Measurements from ENCODE around the gene INHBE.
"Not testable (repeated sequence)": the region's sequence is repeated elsewhere in the genome, so short reads cannot be mapped to it uniquely, and the experiment has no call there.

The INHBE gene

DNA sequence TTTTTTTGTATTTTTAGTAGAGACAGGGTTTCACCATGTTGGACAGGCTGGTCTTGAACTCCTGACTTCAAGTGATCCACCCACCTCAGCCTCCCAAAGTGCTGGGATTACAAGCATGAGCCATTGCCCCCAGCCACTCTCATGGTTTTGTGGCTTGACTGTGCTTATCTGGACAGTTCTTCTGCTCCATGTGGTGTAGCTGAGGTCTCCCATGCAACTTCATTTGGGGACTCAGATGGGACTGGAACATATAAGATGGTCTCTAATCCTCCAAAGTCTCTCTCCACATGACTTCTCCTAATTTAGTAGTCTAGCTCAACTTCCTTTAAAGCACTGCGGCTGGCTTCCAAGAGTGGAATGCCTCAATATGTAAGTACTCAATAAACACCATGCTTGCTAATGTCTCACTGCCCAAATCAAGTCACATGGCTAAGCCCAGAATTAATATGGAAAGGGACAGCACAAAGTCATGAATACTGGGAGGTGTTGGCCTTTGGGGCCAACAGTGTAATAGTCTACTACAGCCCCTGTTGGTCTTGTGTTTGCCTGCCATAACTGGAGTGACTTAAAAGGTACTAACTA is 13.2 kb upstream of the INHBE start:
- DNase-seq, result no peak

DNA sequence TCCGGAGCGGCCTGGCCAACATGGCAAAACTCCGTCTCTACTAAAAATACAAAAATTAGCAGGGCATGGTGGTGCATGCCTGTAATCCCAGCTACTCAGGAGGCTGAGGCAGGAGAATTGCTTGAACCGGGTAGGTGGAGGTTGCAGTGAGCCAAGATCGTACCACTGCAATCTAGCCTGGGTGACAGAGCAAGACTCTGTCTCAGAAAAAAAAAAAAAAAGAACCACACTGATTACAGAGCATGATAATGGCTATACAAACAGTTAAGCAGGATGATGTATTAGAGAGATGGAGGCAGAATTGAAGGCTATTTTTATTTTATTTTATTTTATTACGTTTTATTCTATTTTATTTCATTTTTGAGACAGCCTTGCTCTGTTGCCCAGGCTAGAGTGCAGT is 10.8 kb upstream of the INHBE start:
- not testable (repeated sequence) for DNase-seq

DNA sequence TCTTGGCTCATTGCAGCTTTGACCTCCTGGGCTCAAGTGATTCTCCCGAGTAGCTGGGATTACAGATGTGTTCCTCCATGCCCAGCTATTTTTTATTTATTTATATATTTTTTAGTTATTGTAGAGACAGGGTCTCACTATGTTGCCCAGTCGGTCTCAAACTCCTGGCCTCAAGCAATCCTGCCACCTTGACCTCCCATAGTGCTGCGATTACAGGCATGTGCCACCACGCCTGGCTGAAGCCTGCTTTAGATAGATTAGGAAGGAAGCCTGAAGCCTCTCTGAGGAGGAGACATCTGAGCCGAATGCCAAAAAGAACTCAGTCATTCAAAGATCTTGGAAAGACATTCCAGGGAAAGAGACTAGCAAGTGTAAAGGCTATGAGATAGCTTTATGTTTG is 10.4 kb upstream of the INHBE start:
- DNase-seq, result no peak

DNA sequence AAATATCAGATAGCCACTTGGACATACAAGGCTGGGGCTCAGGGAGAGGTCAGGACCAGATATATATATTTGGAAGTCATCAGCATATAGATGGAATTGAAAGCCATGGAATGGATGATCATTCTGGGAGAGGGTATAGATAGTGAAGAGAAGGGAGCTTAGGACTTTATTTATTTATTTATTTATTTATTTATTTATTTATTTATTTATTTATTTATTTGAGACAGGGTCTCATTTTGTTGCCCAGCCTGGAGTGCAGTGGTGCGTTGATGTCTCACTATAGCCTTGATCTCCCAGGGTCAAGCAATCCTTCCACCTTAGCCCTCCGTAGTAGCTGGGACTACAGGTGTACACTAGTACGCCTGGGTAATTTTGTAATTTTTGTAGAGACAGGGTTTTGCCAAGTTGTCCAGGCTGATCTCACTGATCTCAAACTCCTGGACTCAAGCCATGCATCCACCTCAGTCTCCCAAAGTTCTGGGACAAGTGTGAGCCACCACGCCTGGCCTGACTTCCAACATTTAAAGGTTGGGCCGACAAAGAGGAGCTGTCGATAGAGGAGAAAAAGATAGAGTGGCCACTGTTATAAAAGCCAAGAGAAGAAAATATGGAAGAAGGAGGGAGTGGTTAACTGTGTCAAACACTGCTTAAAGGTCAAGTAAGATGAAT is 8.7 kb upstream of the INHBE start:
- no peak for DNase-seq

DNA sequence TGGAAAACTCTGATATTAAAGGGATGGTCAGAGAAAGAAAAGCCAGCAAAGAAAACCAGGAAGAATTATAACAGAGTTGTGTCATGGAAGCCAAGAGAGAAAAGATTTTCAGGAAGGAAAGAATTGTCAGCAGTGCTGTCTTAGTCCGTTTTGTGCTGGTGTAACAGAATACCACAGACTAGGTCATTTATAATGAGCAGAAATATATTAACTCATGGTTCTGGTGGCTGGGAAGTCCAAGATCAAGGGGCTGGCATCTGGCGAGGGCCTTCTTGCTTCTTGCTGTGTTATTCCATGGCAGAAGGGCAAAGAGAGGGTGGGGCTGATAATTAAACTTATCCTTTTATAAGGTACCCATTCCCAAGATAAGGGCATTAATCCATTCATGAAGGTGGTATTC is 6.4 kb upstream of the INHBE start:
- no peak for DNase-seq

DNA sequence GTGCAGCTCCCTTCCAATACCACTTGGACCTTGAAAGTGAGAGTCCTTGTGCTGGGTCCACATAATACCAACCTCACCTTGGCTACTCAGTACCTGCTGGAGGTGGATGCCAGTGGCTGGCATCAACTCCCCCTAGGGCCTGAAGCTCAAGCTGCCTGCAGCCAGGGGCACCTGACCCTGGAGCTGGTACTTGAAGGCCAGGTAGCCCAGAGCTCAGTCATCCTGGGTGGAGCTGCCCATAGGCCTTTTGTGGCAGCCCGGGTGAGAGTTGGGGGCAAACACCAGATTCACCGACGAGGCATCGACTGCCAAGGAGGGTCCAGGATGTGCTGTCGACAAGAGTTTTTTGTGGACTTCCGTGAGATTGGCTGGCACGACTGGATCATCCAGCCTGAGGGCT is 5.7 kb upstream of the INHBE start:
- DNase-seq, result no peak

DNA sequence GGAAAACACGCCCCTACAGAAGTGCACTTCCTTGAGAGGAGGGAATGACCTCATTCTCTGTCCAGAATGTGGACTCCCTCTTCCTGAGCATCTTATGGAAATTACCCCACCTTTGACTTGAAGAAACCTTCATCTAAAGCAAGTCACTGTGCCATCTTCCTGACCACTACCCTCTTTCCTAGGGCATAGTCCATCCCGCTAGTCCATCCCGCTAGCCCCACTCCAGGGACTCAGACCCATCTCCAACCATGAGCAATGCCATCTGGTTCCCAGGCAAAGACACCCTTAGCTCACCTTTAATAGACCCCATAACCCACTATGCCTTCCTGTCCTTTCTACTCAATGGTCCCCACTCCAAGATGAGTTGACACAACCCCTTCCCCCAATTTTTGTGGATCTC is 5.0 kb upstream of the INHBE start:
- no peak for DNase-seq

DNA sequence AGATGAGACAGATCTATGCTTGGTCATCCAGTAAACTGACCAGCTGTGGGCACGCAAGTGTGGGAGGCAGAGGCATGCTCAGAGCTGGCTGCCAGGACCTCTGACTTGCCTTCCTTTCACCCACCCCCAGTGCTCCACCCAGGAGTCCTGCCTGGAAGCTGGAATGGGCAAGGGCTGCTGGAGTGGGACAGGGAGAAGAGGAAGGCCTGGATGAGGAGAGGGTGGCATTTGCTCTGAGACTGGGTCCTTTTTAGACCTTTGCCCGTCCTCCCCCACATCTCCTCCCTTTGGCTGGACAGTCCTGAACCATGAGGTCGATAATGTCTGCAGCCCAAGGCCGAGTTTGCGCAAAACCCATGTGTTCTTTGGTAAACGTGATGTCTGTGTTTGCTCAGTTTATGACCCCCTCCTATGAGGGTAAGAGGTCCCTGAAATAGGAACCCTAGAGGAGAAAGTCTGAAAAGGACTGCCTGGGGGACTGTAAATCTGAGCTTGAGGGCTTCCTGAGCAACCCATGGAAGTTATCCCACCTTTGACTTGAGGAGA is 3.8 kb upstream of the INHBE start:
- no peak for DNase-seq

DNA sequence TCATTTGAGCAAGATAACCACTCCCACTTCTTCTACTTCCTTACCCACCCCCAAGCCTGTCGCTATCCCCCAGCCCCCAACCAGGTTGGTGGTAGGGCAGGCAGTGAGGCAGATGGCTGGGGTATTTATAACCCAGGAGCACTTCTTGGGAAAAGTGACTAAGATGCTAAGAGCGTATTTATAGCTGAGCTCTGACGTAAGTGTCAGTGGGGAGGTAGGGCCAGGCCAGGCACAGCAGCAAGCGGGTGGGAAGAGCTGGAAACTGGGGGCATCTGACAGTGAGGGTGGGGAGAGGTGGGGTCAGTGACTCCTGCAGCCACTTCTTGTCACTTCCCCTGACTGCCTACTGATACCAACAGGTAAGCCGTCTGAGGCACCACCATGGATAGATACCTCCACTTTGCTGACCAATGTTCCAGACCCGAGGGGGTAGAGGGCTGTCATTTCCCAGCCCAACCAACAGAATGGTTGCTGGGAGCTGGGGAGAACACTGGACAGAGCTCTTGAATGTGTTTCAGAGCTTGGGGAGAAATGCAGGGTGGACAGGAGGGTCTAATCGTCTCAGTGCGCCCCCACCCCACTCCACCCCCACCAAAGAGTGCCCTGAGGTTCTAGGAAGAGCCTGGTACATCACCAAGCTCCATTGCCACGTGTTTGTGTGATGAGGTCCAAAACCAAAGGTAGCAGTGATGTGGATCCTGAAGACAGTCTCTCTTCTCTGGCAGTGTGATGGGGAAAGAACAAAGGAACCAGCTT is 2.7 kb upstream of the INHBE start:
- DNase-seq, result peak in 1 of 2 donors; percentile 44

DNA sequence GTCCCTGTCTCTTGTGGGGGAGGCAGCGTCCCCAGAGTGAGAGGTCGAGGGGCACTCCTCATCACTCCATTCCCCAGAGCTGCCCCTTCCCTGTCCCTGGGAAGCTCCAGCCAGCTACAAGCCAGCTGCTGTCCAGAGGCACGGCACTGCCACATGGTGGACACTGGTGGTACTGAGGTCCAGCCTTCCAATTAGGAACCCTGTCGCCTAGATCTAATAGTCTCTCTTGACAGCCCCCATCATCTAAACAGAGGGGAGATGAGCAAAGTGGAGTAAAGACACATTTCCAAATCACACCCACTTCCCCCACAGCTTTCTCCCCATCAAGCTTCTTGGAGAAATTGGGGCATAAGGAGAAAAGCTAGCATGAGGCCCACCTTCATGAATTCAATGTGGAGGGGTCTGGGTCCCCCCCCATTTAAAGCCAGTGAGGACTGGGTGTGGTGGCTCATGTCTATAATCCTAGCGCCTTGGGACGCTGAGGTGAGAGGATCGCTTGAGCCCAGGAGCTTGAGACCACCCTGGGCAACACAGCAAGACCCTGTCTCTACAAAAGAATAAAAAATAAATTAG is 2.1 kb upstream of the INHBE start:
- DNase-seq, result peak; percentile 41 to 51

DNA sequence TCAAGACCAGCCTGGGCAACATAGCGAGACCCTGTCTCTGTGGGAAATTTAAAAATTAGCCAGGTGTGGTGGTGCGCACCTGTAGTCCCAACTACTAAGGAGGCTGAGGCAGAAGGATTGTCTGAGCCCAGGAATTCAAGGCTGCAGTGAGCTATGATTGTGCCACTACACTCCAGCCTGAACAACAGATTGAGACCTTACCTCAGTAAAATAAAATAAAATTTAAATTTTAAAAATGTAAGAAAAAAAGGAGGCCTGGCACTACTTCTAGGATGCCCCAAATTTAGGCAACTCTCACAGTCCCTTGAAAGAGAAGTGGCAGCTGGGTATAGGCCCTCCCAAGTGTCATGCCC is 918 bp upstream of the INHBE start:
- DNase-seq, result no peak

DNA sequence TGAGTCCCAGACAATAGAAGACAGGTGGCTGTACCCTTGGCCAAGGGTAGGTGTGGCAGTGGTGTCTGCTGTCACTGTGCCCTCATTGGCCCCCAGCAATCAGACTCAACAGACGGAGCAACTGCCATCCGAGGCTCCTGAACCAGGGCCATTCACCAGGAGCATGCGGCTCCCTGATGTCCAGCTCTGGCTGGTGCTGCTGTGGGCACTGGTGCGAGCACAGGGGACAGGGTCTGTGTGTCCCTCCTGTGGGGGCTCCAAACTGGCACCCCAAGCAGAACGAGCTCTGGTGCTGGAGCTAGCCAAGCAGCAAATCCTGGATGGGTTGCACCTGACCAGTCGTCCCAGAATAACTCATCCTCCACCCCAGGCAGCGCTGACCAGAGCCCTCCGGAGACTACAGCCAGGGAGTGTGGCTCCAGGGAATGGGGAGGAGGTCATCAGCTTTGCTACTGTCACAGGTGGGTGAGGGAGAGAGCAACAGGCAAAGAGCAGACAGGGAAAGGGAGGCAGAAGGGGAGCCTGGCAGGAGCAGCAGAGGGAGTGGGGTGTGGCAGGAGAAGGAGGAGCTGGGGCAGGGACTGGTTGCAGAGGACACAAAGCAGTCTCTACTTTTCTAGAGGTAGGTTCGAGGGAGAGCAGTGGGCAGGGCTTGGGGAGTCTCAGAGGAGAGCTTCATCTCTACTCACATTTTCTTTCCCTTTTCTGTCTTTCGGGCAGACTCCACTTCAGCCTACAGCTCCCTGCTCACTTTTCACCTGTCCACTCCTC is 452 bp downstream of the INHBE start:
- no peak for DNase-seq

DNA sequence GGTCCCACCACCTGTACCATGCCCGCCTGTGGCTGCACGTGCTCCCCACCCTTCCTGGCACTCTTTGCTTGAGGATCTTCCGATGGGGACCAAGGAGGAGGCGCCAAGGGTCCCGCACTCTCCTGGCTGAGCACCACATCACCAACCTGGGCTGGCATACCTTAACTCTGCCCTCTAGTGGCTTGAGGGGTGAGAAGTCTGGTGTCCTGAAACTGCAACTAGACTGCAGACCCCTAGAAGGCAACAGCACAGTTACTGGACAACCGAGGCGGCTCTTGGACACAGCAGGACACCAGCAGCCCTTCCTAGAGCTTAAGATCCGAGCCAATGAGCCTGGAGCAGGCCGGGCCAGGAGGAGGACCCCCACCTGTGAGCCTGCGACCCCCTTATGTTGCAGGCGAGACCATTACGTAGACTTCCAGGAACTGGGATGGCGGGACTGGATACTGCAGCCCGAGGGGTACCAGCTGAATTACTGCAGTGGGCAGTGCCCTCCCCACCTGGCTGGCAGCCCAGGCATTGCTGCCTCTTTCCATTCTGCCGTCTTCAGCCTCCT is 1.1 kb downstream of the INHBE start:
- no peak for DNase-seq

DNA sequence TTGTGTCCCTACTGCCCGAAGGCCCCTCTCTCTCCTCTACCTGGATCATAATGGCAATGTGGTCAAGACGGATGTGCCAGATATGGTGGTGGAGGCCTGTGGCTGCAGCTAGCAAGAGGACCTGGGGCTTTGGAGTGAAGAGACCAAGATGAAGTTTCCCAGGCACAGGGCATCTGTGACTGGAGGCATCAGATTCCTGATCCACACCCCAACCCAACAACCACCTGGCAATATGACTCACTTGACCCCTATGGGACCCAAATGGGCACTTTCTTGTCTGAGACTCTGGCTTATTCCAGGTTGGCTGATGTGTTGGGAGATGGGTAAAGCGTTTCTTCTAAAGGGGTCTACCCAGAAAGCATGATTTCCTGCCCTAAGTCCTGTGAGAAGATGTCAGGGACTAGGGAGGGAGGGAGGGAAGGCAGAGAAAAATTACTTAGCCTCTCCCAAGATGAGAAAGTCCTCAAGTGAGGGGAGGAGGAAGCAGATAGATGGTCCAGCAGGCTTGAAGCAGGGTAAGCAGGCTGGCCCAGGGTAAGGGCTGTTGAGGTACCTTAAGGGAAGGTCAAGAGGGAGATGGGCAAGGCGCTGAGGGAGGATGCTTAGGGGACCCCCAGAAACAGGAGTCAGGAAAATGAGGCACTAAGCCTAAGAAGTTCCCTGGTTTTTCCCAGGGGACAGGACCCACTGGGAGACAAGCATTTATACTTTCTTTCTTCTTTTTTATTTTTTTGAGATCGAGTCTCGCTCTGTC is 1.8 kb downstream of the INHBE start:
- no peak for DNase-seq

DNA sequence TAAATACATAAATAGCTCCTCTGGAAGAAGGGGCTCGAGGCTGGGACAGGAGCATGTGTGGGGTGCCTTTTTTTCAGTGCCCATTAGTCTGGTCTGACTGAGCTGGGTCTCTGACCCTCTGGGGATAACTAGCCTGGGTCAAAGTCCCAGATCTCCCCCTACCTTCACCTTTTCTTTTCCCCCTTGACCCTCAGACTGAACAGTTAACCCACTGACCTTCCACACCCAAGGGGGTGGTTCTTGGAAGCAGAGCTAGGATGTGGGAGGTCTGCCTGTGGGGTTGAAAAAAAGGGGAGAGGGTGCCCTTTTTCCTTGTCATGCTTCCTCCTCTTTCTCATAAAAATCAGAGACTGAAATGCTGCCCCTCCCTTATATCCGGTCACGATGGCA is 3.6 kb downstream of the INHBE start:
- no peak for DNase-seq

DNA sequence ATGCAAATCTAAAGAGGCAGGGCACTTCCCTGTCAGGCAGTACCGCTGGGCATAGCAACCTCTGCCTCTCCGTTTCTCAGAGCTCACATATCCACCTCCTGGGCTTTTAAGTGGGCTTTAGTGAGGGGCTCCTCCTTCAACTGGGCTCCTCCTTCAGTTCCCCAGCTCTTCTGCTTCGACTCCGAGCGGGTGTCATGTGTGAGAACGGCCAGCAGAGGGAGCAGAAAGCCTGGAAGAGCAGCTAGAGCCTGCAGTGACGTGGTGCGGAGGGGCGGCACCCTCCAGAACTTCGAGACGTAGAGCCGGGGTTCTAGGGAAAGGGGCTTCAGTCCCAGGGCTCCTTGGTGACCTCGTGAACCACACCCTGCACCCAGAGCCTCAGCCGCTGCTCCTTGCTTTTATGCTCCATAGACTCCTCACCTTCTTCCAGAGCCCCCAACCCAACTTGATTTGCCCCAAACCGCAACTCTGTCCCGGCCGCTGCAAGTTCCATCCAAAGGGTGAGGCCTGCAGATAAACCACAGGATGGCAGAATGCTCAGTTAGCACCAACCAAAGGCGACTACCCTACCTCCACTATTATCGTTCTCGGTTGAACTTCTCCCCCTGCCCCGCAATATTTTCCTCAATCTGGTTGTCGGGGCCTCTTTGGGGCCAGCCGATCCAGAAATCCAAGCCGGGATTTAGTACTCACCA is 4.1 kb downstream of the INHBE start:
- DNase-seq, result peak; percentile 84 to 87

DNA sequence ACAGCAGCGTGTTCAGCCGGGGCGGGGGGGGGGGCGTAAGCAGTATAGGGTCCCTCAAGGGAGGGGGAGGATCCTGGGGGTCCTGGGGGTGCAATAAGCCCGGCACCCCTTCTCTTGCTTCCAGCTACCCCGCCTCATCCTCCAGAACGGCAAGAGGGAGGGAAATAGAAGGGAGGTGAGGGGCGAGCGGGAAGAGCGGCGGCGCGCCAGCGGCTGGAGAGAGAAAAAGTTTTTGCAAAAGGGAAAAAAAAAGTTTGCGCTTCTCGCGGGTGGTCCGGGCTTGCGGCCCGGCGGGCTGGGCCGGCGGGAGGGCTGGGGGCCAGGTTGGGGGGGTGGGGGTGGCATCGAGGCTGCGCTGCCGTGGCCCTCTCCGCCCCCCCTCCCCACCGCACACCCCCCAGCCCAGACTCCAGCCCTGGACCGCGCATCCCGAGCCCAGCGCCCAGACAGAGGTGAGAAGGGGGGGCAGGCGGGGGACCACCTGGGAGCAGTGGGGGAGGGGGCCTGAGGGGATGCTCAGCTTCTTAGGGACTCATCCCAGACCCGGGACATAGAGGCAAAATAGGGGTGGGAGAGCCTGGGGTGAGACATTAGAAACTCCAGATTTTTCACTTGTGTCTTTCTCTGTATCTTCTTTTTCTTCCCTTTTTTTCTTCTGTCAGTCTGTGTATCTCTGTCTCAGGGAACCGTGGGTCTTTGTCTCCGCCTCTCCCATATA is 4.8 kb downstream of the INHBE start, which contains the start of gene GLI1:
Gene GLI1, plus strand, starts transcription at position 36 of the 718 bp plus-strand sequence. CDS start 3,907 bp downstream, outside the sequence.
- DNase-seq, result no peak

DNA sequence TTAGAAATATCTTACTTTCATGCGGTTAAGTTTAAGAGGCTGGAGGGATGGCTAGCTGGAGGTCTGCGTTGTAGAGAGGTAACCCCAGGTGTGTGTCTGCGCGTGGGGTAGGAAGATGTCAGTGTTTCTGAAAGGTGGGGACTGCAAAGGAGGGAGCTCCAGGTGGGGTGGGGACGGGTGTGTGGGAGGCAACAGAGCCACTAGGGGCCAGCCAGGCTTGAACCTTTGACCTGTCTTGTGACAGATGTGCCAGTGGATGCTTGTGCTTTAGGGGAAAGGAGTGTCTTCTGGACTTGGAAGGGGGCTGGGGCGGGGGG is 5.3 kb downstream of the INHBE start:
- DNase-seq, result no peak

DNA sequence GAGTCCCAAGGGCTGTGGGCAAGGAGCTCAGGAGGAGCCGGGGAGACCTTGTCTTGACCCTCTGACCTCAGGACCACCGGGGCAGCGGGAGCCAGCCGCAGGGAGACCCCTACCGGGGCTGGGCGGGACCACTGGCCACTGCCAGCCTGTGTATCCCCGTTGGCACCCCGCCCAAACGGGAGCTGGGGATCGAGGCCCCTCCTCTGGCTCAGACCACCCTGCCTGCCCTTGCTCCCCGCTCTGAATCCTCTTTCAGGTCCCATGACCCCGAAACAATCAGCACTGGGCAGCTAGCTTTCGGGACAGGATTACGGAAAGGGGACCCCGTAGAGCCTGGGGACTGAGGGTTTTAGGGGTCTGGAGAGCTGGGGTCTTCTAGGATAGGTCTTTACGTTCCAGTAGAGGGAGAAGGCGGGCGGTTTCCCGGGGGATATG is 5.8 kb downstream of the INHBE start:
- no peak for DNase-seq

DNA sequence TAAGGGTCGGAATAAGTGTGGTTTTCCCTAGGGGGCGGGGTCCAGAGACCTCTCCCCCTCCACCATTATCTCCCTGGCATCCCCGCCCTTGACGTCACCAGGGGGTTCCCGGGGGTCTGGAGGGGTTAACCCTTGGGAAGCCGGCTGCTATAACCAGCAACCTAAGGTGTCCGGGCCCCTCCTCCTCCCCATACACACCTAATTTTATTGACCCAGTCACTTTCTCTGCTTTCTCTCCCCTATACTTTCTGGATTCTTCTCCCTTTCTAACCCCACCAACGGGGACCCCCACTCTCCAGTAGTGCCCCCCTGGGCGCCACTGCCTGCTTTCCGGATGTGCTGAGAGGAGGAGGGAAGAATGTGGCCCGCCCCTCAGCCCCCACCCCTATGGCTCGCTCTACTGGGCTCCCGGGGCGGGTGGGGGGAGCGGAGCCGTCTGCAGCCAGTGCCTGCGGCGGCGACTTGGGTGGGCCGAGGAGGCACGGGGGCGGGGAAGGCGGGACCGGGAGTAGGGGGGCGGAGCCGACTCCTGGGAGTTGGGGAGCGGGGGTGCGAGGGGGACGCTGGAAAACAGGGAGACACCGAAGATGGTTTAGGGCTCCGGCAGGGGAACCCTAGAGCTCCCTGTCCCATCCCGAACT is 6.3 kb downstream of the INHBE start:
- no peak for DNase-seq

Data from hippocampal formation (tissue), 2 donors.